ENCODE data around the gene RIPPLY2. TPM values are rescaled to one million over a fixed set of nuclear protein-coding genes. Genes with fewer than 3 reads are reported as not detected.
"Not testable (repeated sequence)": the region's sequence is repeated elsewhere in the genome, so short reads cannot be mapped to it uniquely, and the experiment has no call there.

Gene RIPPLY2, protein sequence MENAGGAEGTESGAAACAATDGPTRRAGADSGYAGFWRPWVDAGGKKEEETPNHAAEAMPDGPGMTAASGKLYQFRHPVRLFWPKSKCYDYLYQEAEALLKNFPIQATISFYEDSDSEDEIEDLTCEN
- polyA plus RNA-seq (2013), result not detected

DNA sequence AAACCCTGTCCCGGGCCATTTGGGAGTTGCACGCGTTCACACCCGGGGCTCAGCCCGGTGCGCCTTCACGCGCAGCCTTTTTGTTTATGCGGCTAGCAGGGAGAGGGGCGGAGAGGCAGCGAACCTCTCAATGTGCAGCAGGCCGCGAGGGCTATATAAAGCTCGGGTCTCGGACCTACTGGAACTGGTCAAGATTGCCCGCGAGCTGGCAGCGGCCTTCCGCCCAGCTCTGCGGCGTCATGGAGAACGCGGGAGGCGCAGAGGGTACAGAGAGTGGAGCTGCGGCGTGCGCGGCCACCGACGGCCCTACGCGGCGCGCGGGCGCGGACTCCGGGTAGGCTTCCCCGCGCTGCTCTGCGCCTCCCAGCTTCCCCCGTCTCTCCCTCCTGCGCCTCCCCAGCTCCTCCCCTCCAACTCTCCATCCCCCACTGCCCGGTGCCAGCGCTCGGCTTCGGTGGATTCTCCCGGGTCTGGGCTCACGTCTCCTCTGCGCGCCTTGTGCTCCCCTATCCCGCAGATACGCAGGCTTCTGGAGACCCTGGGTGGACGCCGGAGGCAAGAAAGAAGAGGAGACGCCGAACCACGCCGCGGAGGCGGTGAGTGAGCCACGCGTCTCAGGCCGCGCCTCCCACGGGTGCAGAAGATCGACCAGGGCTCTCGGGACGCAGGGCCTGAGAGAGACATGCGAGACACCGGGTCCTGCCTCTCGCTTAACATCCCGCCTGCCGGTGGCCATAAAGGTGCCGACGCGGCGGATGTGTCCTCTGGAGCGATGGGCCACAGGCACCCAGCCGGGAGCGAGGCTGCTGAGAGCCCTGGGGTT, at the start of gene RIPPLY2:
Gene RIPPLY2, plus strand, starts transcription at position 183 of the 823 bp plus-strand sequence. Its CDS starts 57 bp downstream, at position 240.
- peaks cover 1 to 17% (median 14%) of the 10 kb centered on the region in 4 experiments for H3K4me1 ChIP-seq (ENCODE audit: control extremely low read depth in 1 of 4, control insufficient read depth in 4 of 4, insufficient read depth in 4 of 4, low read length in 3 of 4)
- CTCF ChIA-PET, result no interaction called here
- peaks cover 0 to 3% (median 0%) of the 10 kb centered on the region in 5 experiments for H3K9me3 ChIP-seq (ENCODE audit: control extremely low read depth in 1 of 5, control insufficient read depth in 4 of 5, insufficient read depth in 2 of 5, low read depth in 1 of 5, low read length in 4 of 5)
- WGBS (ENCODE audit: insufficient coverage), result under 1% methylated on average over 56 of the region's 81 CpGs
- H3K27me3 ChIP-seq (replicated peaks in 2 of 5; ENCODE audit: control insufficient read depth in 4 of 5, insufficient read depth in 5 of 5, low read length in 4 of 5), result peaks cover 27 to 69% (median 41%) of the 10 kb centered on the region in 5 experiments
- H3K36me3 ChIP-seq (ENCODE audit: control insufficient read depth in 4 of 4, insufficient read depth in 4 of 4, low read length in 3 of 4), result no peaks in the 10 kb centered on the region
- no peak within 1 kb of the TSS for H3K27ac ChIP-seq (ENCODE audit: insufficient read depth in 1 of 2, low read depth in 1 of 2, low read length in 2 of 2, poor library complexity in 1 of 2, severe bottlenecking in 2 of 2)
- peak within 1 kb of the TSS in 6 of 7 experiments; percentile 13 to 66 (median 48) for H3K4me3 ChIP-seq (ENCODE audit: control insufficient read depth in 1 of 7, extremely low read depth in 1 of 7, insufficient read depth in 4 of 7, low read depth in 2 of 7, low read length in 6 of 7)
- peak; percentile 4 to 58 (median 31) for DNase-seq
- POLR2A ChIA-PET, result no interaction called here

DNA sequence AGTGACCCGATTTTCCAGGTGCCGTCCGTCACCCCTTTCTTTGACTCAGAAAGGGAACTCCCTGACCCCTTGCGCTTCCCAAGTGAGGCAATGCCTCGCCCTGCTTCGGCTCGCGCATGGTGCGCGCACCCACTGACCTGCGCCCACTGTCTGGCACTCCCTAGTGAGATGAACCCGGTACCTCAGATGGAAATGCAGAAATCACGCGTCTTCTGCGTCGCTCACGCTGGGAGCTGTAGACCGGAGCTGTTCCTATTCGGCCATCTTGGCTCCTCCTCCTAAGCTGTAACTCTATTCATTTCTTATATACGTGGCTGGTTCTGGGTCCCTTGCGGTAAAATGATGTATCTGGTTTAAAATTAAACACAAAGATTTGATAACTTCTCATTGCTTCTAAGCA, 49.7 kb upstream of the RIPPLY2 start:
- H3K9me3 ChIP-seq (ENCODE audit: control extremely low read depth in 1 of 5, control insufficient read depth in 4 of 5, insufficient read depth in 2 of 5, low read depth in 1 of 5, low read length in 4 of 5); H3K36me3 ChIP-seq (ENCODE audit: control insufficient read depth in 4 of 4, insufficient read depth in 4 of 4, low read length in 3 of 4); H3K27ac ChIP-seq (ENCODE audit: insufficient read depth in 1 of 2, low read depth in 1 of 2, low read length in 2 of 2, poor library complexity in 1 of 2, severe bottlenecking in 2 of 2); H3K27me3 ChIP-seq (replicated peaks in 2 of 5; ENCODE audit: control insufficient read depth in 4 of 5, insufficient read depth in 5 of 5, low read length in 4 of 5); CTCF ChIA-PET; POLR2A ChIA-PET; H3K4me3 ChIP-seq (ENCODE audit: control insufficient read depth in 1 of 7, extremely low read depth in 1 of 7, insufficient read depth in 4 of 7, low read depth in 2 of 7, low read length in 6 of 7); H3K4me1 ChIP-seq (ENCODE audit: control extremely low read depth in 1 of 4, control insufficient read depth in 4 of 4, insufficient read depth in 4 of 4, low read length in 3 of 4); DNase-seq: not testable (repeated sequence)
- WGBS (ENCODE audit: insufficient coverage), result 92% methylated on average over 5 of the region's 21 CpGs

DNA sequence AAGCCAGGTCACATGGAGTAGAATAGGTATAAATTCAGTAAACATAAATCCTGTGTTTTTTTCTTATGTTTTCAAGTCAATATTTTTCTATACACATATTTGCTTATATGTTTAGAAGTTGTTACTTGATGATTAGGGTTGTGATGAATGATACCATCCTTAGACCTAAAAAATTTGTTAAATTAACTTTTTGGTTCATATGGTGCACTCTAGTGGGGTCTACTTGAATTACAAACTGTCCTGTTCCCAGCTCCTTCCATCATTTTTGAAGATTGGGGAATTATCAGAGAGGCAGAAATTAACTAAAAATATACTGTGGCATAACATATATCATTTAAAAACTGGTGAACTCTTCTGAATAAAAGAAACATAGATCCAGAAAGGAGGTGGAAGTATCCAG, 48.3 kb upstream of the RIPPLY2 start:
- H3K36me3 ChIP-seq (ENCODE audit: control insufficient read depth in 4 of 4, insufficient read depth in 4 of 4, low read length in 3 of 4), result no peaks in the 10 kb centered on the region
- H3K4me1 ChIP-seq (ENCODE audit: control extremely low read depth in 1 of 4, control insufficient read depth in 4 of 4, insufficient read depth in 4 of 4, low read length in 3 of 4), result no peaks in the 10 kb centered on the region
- H3K27me3 ChIP-seq (replicated peaks in 2 of 5; ENCODE audit: control insufficient read depth in 4 of 5, insufficient read depth in 5 of 5, low read length in 4 of 5), result no peaks in the 10 kb centered on the region
- CTCF ChIA-PET, result no interaction called here
- no peak overlapping the region for H3K4me3 ChIP-seq (ENCODE audit: control insufficient read depth in 1 of 7, extremely low read depth in 1 of 7, insufficient read depth in 4 of 7, low read depth in 2 of 7, low read length in 6 of 7)
- no peaks in the 10 kb centered on the region for H3K9me3 ChIP-seq (ENCODE audit: control extremely low read depth in 1 of 5, control insufficient read depth in 4 of 5, insufficient read depth in 2 of 5, low read depth in 1 of 5, low read length in 4 of 5)
- no peak overlapping the region for H3K27ac ChIP-seq (ENCODE audit: insufficient read depth in 1 of 2, low read depth in 1 of 2, low read length in 2 of 2, poor library complexity in 1 of 2, severe bottlenecking in 2 of 2)
- DNase-seq, result no peak
- POLR2A ChIA-PET, result no interaction called here

DNA sequence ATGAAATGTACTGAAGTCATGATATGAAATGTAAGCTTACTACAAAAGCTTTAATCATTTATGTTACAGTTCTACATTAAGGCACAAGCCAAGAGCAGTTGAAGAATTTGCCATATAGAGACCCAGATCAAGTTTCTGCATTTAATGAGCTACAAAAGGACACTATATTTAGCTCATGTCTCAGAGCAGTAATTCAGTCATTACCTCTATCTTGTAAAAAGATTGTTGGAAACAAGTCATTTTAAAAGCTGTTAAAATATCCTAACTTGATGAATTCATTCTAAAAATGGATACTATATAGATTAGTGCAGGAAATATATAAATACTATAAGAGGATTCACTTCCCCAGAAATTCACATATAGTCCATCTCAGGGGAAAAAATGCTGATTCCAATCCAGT, 45.2 kb upstream of the RIPPLY2 start:
- Histone ChIP-seq H3K4me3 (ENCODE audit: control insufficient read depth in 1 of 7, extremely low read depth in 1 of 7, insufficient read depth in 4 of 7, low read depth in 2 of 7, low read length in 6 of 7) (no peak overlapping the region), H3K36me3 (ENCODE audit: control insufficient read depth in 4 of 4, insufficient read depth in 4 of 4, low read length in 3 of 4) (no peaks in the 10 kb centered on the region), H3K9me3 (ENCODE audit: control extremely low read depth in 1 of 5, control insufficient read depth in 4 of 5, insufficient read depth in 2 of 5, low read depth in 1 of 5, low read length in 4 of 5) (no peaks in the 10 kb centered on the region), H3K27ac (ENCODE audit: insufficient read depth in 1 of 2, low read depth in 1 of 2, low read length in 2 of 2, poor library complexity in 1 of 2, severe bottlenecking in 2 of 2) (no peak overlapping the region), H3K4me1 (ENCODE audit: control extremely low read depth in 1 of 4, control insufficient read depth in 4 of 4, insufficient read depth in 4 of 4, low read length in 3 of 4) (no peaks in the 10 kb centered on the region), H3K27me3 (replicated peaks in 2 of 5; ENCODE audit: control insufficient read depth in 4 of 5, insufficient read depth in 5 of 5, low read length in 4 of 5) (no peaks in the 10 kb centered on the region)
- CTCF ChIA-PET, result no interaction called here
- POLR2A ChIA-PET, result no interaction called here
- DNase-seq, result no peak

DNA sequence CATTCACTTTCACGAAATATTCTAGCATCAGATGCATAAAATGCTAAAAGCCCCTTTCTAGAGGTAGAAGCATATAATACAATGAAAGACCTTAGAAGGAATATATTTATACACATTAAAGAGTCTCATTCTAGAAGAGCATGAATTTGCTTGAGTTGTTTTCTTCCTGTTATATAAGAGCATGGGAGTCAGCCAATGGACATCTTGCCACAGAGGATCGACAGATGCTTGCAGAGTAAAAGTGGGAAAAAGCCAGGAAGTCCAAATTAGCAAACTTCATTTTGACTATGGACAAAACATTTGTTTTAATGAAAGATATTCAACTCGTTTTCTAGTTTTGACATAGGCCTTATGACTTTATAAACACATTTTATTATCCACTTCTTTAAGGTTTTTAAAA, 44.2 kb upstream of the RIPPLY2 start:
- POLR2A ChIA-PET, result no interaction called here

DNA sequence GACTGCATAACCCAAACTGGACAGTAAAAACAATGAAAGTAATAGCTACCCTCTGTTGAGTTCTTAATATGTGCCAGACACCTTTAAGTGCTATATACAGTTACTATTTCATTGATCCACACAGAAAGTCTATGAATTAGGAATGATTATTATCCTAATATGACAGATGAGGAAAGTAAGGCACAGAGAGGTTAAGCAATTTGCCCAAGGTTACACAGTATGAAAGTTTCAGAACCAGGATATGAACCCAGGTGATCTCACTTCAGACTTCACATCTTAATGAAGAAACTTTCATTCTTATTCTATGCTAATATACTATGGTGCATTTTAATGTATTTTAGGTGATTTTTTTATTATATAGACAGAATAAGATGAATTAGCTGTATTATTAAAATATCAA, 40.6 kb upstream of the RIPPLY2 start:
- Histone ChIP-seq H3K9me3 (ENCODE audit: control extremely low read depth in 1 of 5, control insufficient read depth in 4 of 5, insufficient read depth in 2 of 5, low read depth in 1 of 5, low read length in 4 of 5) (no peaks in the 10 kb centered on the region), H3K27ac (ENCODE audit: insufficient read depth in 1 of 2, low read depth in 1 of 2, low read length in 2 of 2, poor library complexity in 1 of 2, severe bottlenecking in 2 of 2) (no peak overlapping the region), H3K27me3 (replicated peaks in 2 of 5; ENCODE audit: control insufficient read depth in 4 of 5, insufficient read depth in 5 of 5, low read length in 4 of 5) (peaks cover 0 to 2% (median 0%) of the 10 kb centered on the region in 5 experiments), H3K4me1 (ENCODE audit: control extremely low read depth in 1 of 4, control insufficient read depth in 4 of 4, insufficient read depth in 4 of 4, low read length in 3 of 4) (peaks cover 0 to 2% (median 0%) of the 10 kb centered on the region in 4 experiments), H3K36me3 (ENCODE audit: control insufficient read depth in 4 of 4, insufficient read depth in 4 of 4, low read length in 3 of 4) (no peaks in the 10 kb centered on the region), H3K4me3 (ENCODE audit: control insufficient read depth in 1 of 7, extremely low read depth in 1 of 7, insufficient read depth in 4 of 7, low read depth in 2 of 7, low read length in 6 of 7) (no peak overlapping the region)
- ChIA-PET POLR2A (interaction anchor here (0.5 kb wide), 1 partner anchor 110 kb away, joined by 3 read pairs; no protein-coding TSS in a partner anchor), CTCF (no interaction called here)
- no peak for DNase-seq

More for the DNA sequence above, 44.2 kb upstream of the RIPPLY2 start:
- Histone ChIP-seq H3K9me3 (ENCODE audit: control extremely low read depth in 1 of 5, control insufficient read depth in 4 of 5, insufficient read depth in 2 of 5, low read depth in 1 of 5, low read length in 4 of 5) (no peaks in the 10 kb centered on the region), H3K27me3 (replicated peaks in 2 of 5; ENCODE audit: control insufficient read depth in 4 of 5, insufficient read depth in 5 of 5, low read length in 4 of 5) (peaks cover 0 to 2% (median 0%) of the 10 kb centered on the region in 5 experiments), H3K4me1 (ENCODE audit: control extremely low read depth in 1 of 4, control insufficient read depth in 4 of 4, insufficient read depth in 4 of 4, low read length in 3 of 4) (peaks cover 0 to 2% (median 0%) of the 10 kb centered on the region in 4 experiments), H3K27ac (ENCODE audit: insufficient read depth in 1 of 2, low read depth in 1 of 2, low read length in 2 of 2, poor library complexity in 1 of 2, severe bottlenecking in 2 of 2) (no peak overlapping the region), H3K4me3 (ENCODE audit: control insufficient read depth in 1 of 7, extremely low read depth in 1 of 7, insufficient read depth in 4 of 7, low read depth in 2 of 7, low read length in 6 of 7) (no peak overlapping the region), H3K36me3 (ENCODE audit: control insufficient read depth in 4 of 4, insufficient read depth in 4 of 4, low read length in 3 of 4) (no peaks in the 10 kb centered on the region)
- CTCF ChIA-PET, result no interaction called here
- DNase-seq, result no peak
- WGBS (ENCODE audit: insufficient coverage), result no CpG with 5 or more reads among the region's 3 CpGs

DNA sequence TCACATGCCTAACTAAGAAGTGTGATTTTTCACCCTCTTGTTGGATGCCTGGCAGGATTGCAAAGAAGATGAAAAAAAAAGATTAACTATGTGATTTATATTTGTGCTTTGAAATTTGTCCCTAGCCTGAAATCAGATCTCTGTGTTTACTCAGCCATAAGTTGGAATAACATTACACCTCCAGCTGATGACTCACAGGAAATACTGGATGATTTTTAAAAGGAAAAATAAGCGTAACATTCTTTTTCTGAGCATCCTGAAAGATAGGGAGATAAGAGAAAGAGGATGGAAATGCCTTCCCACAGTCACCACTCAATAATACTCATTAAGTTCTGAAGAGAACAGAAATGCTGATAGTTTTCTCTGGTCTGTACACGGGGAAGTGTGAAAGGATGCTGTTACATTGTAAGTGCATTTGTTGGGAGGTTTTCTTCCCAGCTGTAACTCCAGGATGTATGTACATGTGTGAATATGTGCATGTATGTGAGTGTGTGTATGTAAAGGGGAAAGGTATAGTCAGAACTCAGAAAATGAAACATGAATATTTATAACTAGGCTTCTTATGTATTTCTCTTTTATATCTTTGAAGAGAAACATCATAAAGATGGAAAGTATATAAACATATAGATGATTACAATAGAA, 37.4 kb upstream of the RIPPLY2 start:
- no peaks in the 10 kb centered on the region for H3K9me3 ChIP-seq (ENCODE audit: control extremely low read depth in 1 of 5, control insufficient read depth in 4 of 5, insufficient read depth in 2 of 5, low read depth in 1 of 5, low read length in 4 of 5)
- no peak overlapping the region for H3K27ac ChIP-seq (ENCODE audit: insufficient read depth in 1 of 2, low read depth in 1 of 2, low read length in 2 of 2, poor library complexity in 1 of 2, severe bottlenecking in 2 of 2)
- H3K4me1 ChIP-seq (ENCODE audit: control extremely low read depth in 1 of 4, control insufficient read depth in 4 of 4, insufficient read depth in 4 of 4, low read length in 3 of 4), result peaks cover 0 to 2% (median 0%) of the 10 kb centered on the region in 4 experiments
- 25% methylated on average over 1 of the region's 2 CpGs for WGBS (ENCODE audit: insufficient coverage)
- no peak overlapping the region for H3K4me3 ChIP-seq (ENCODE audit: control insufficient read depth in 1 of 7, extremely low read depth in 1 of 7, insufficient read depth in 4 of 7, low read depth in 2 of 7, low read length in 6 of 7)
- peaks cover 0 to 2% (median 0%) of the 10 kb centered on the region in 5 experiments for H3K27me3 ChIP-seq (replicated peaks in 2 of 5; ENCODE audit: control insufficient read depth in 4 of 5, insufficient read depth in 5 of 5, low read length in 4 of 5)
- POLR2A ChIA-PET, result no interaction called here
- H3K36me3 ChIP-seq (ENCODE audit: control insufficient read depth in 4 of 4, insufficient read depth in 4 of 4, low read length in 3 of 4), result no peaks in the 10 kb centered on the region
- CTCF ChIA-PET, result no interaction called here
- no peak for DNase-seq
